HG03103 (cell line): Measurements from ENCODE around the gene DBH.

Experiments used
- ATAC-seq: cut with Tn5 transposase; IDR thresholded peaks from one replicate; pipeline ENCODE4 v1.9.1; 2021; ENCODE audit warnings: low read depth; ENCODE audit not compliant: unreplicated experiment

DBH gene

DNA sequence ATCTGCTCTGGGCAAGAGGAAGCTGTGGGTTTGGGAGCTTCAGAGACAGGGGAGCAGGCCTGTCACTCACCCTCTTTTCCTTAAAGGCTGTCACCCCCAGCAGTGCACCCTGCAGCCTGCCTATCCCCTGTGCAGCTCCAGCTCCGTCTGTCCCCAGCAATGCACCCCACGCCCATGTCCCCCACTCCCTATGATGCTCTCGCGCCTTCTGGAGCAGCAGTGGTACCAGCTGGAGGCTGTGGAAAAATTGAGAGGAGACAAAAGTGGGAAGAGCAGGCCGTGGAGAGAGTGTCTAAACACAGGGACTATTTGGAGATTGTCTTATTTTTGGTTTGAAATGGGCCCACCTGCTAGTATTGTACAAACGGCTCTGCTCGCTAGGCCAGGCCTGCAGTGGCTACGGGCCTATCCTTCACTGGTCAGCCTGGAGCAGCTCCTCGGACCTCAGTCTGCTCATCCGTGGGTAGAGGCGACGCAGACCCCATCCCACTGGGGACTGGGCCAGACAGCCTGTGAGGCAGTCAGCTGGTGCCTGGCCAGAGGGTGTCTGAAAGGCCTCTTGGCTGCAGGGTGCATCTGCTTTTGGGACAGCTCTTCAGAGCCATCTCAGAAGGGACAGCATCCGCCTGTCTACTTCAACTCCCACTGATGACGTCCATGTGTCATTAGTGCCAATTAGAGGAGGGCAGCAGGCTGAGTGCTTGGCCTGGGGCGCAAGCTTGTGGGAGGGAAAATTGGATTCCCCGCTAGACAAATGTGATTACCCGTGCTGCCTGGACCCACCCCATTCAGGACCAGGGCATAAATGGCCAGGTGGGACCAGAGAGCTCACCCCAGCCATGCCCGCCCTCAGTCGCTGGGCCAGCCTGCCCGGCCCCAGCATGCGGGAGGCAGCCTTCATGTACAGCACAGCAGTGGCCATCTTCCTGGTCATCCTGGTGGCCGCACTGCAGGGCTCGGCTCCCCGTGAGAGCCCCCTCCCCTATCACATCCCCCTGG, at the start of gene DBH:
DBH (plus strand) TSS at position 831 of the 999 bp plus-strand sequence; CDS start at position 840, 9 bp downstream.
- ATAC-seq = no peak

DNA sequence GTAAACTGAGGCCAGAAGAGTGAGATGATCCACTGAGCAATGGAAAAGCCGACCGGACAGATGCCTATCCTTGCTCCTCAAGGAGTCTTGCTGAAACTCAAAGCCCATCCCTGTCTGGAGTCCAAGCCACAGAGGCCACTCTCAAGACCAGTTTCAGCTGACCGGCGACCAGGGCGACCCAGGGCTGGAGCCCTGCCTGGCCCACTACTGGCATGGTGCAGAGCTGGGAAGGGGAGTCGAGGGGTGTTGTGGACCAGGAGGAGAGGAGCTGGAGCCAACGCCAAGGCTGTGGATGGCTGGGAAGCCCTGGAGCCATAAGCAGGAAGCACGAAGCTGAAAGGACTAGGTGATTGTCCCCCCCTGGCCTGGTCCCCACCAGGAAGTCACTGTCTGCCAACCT, 49.1 kb upstream of the DBH start:
- ATAC-seq = no peak

- no peak for ATAC-seq
Observed at GRCh38 chr9:133587466-133587865, 48.7 kb upstream of the DBH start.

GRCh38 chr9:133589454-133590227, 46.5 kb upstream of the DBH start:
- no peak for ATAC-seq

DNA sequence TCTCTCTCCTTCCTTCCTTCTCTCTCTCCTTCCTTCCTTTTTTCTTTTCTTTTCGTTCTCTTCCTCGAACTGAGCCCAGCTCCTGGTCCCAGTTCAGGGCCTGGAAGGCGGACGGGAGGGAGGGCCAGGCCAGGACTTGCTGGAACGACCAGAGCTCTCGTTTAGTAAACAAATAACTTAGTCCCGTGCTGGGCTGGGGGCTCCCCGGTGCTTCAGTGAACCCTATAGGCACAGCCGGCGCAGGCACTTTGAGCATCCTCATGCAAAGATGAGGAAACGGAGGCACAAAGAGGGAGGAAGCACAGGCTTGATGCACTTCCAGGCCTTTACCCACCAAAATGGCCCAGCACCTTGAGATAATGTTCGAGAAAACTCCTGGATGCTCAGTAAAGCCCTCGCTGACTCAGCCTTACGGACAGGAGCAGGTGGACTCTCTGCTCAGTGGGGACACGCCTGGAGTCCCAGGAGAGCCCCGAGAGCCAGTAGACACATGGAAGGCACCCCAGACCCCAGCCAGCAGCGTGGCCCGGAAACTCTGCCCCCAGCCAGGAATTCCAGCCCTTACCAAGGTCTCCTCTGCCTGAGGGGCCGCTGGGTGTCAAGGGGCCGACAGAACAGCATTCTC, 45.8 kb upstream of the DBH start:
- ATAC-seq = no peak

- no peak for ATAC-seq
Observed at GRCh38 chr9:133591116-133591910, 44.9 kb upstream of the DBH start.

GRCh38 chr9:133591985-133592384, 44.2 kb upstream of the DBH start:
- ATAC-seq = no peak

DNA sequence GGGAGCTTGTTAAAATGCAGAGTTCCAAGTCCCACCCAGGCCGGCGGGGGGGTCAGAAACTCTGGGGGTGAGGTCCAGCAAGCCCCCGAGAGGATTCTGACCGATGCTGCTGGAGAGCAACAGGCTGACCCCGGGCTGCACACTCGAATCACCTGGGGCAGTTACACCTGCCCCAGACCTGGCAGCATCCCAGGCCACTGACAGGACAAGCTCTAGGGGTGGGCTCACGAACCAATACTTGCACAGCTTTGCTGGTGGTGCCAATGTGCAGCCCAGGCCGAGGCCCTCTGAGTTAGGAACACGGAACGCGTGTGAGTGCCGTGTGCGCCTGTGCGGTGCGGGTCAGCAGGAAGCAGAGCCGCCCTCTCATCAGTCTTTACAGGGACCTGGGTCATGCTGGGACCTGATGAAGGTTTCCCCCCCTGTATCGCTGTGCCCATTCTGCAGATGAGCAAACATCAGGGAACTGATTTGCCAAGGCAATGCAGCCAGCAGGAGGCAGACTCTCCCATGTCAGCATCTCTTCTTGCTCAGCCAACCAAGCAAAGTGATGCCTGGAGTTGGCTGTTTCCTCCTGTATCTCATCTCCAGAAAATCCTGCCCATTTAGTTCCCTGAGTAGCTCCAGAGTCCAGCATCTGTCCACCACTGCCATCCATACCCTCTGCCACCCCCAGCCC, 43.3 kb upstream of the DBH start:
- no peak for ATAC-seq

- ATAC-seq = no peak
Observed at GRCh38 chr9:133593587-133594253, 42.4 kb upstream of the DBH start.

DNA sequence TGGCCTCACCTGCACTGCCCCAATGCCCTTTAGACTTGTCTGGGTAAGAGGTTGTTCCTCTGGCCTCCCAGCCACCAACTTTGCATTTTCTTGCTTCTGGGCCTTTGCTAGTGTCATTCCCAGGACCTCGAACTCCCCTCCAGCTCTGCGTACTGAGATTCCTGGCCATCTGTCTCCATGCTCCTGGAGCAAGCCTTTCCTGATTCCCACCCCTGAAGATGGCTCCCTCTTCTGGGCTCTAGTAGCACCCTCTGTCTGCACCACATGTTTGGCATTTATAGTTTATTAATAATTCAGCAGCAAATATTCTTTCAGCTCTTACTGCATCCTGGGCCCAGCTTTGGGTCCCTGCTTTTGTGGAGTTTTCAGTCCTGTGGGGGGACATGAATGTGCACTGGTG, 41.9 kb upstream of the DBH start:
- ATAC-seq = no peak

- no peak for ATAC-seq
Observed at GRCh38 chr9:133595910-133596309, 40.3 kb upstream of the DBH start.

DNA sequence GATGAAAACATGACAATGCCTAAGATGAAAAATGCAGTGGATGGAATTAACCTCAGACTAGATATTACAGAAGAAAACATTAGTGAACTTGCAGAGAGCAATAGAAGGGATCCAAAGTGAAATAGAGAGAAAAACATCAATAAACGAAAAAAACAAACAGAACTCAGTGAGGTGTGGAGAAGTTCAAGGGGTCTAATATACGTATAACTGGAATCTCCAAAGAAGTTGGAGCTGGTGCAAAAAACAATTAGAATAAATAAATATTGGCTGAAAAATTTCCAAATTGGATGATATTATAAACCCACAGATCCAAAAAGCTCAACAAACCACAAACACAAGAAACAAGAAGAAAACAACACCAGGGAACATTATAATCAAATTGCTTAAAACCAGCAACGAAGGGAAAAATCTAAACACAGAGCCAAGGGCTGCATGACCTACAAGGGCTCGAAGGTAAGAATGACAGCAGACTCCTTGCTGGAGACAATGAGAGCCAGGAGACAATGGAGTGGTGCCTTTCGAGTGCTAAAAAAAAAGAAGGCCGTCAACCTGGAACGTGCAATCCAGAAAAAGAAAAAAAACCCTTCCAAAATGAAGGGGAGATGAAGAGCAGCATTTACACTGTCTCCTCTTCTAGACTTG, 38.7 kb upstream of the DBH start:
- no peak for ATAC-seq

DNA sequence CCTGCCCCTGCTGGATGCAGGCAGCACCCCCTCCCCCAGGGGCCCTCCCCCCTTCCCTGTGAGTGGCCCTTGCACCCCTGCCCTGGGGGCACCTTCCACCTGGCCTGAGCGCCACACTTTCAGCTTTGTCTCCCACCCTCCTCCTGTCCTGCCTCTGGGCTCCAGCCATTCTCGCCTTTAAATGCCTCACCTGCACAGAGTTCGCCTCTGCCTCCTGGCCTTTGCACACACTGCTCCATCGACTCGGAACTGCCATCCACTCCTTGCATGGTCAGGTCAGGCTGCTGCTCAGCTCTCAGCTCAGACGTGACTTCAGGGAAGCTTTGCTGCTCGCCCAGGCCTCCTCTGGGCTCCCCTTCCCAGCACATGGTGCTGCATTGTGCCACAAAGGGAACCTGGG, 37.2 kb upstream of the DBH start:
- ATAC-seq = no peak

- no peak for ATAC-seq
Observed at GRCh38 chr9:133599470-133600173, 36.5 kb upstream of the DBH start.

- no peak for ATAC-seq
Observed at GRCh38 chr9:133600739-133601138, 35.4 kb upstream of the DBH start.

DNA sequence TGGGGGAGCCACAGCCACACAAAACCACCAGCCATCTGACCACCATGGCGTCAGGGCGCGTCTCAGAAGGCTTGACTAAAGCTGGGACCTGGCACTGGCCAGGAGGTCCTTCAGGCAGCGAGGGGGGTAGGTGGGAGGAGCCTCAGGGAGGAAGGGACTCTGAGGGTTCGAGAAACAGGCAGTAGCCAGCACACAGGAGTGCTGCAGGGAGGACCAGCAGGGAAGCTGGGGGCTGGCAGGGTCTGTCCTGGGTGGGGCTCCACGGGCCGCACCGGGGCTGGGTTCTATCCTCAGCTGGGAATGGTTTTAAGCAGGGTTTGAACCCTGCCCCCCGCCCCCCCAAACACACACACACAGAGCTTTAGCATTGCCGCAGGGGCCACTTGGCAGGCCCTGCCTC, 34.4 kb upstream of the DBH start:
- no peak for ATAC-seq

- ATAC-seq = no peak
Observed at GRCh38 chr9:133602277-133602676, 33.9 kb upstream of the DBH start.
